ENCODE measurements around the gene ANKFY1.

GRCh38 chr17:4305224-4305623, 41.4 kb upstream of the ANKFY1 start:
- no peak for TF ChIP-seq POLR2A (IDR thresholded peaks at IDR 0.05)
- TF ChIP-seq, protein P1, sequence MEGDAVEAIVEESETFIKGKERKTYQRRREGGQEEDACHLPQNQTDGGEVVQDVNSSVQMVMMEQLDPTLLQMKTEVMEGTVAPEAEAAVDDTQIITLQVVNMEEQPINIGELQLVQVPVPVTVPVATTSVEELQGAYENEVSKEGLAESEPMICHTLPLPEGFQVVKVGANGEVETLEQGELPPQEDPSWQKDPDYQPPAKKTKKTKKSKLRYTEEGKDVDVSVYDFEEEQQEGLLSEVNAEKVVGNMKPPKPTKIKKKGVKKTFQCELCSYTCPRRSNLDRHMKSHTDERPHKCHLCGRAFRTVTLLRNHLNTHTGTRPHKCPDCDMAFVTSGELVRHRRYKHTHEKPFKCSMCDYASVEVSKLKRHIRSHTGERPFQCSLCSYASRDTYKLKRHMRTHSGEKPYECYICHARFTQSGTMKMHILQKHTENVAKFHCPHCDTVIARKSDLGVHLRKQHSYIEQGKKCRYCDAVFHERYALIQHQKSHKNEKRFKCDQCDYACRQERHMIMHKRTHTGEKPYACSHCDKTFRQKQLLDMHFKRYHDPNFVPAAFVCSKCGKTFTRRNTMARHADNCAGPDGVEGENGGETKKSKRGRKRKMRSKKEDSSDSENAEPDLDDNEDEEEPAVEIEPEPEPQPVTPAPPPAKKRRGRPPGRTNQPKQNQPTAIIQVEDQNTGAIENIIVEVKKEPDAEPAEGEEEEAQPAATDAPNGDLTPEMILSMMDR (IDR thresholded peaks at IDR 0.05): no peak
